MG63 (cell line): ENCODE data around the gene UBE2B. TPM values are rescaled to one million over a fixed set of nuclear protein-coding genes. Genes with fewer than 3 reads are reported as not detected.
"Not testable (repeated sequence)": the region's sequence is repeated elsewhere in the genome, so short reads cannot be mapped to it uniquely, and the experiment has no call there.

Experiments
- DNase-seq: peaks from one replicate; pipeline ENCODE4 v3.0.0-alpha.2; 2020
- H3K27me3 ChIP-seq: fragments of 250-450 bp; sonication (Bioruptor Pico); 2 replicates; pipeline ENCODE4 v1.5.1; 2020; ENCODE audit warnings: mild to moderate bottlenecking, moderate library complexity
- H3K36me3 ChIP-seq: fragments of 250-450 bp; sonication (Bioruptor Pico); 2 replicates; pipeline ENCODE4 v1.5.1; 2020; ENCODE audit warnings: mild to moderate bottlenecking, moderate library complexity
- H3K4me3 ChIP-seq: fragments of 250-450 bp; sonication (Bioruptor Pico); 2 replicates; pipeline ENCODE4 v1.5.1; 2020; ENCODE audit warnings: mild to moderate bottlenecking, moderate library complexity
- H3K9me3 ChIP-seq: fragments of 250-450 bp; sonication (Bioruptor Pico); 2 replicates; pipeline ENCODE4 v1.5.1; 2020; ENCODE audit warnings: mild to moderate bottlenecking, moderate library complexity
- total RNA-seq: library from RNA; depleted of rRNA; stranded (reverse); fragments of >200 nt; shearing (Covaris generic); gene quantifications from 2 replicates; pipeline ENCODE4 v1.2.3, GENCODE V29; 2014; ENCODE audit warnings: low replicate concordance

The UBE2B gene
- total RNA-seq, 1 experiment from 2014 or later = 85.8 TPM

- not testable (repeated sequence) for H3K9me3 ChIP-seq, H3K36me3 ChIP-seq, H3K27me3 ChIP-seq, DNase-seq, H3K4me3 ChIP-seq
These were observed 49.7 kb downstream of the UBE2B start for GRCh38 chr5:134421038-134421437.

GRCh38 chr5:134422791-134423365 lies 51.5 kb downstream of the UBE2B start:
- Histone ChIP-seq H3K27me3 (no peaks in the 10 kb centered on the region), H3K9me3 (peaks cover 3% of the 10 kb centered on the region; the same call in 1 of the 2 replicates), H3K36me3 (no peaks in the 10 kb centered on the region), H3K4me3 (no peak overlapping the region)
- no peak for DNase-seq

- DNase-seq = no peak
- H3K27me3 ChIP-seq = no peaks in the 10 kb centered on the region
- H3K9me3 ChIP-seq = peaks cover 3% of the 10 kb centered on the region; the same call in 1 of the 2 replicates
- H3K4me3 ChIP-seq = no peak overlapping the region
- no peaks in the 10 kb centered on the region for H3K36me3 ChIP-seq
These were observed 52.0 kb downstream of the UBE2B start for GRCh38 chr5:134423376-134423775.

- no peaks in the 10 kb centered on the region for H3K27me3 ChIP-seq
- H3K9me3 ChIP-seq = no peaks in the 10 kb centered on the region
- no peaks in the 10 kb centered on the region for H3K36me3 ChIP-seq
- no peak overlapping the region for H3K4me3 ChIP-seq
- no peak for DNase-seq
These were observed 55.0 kb downstream of the UBE2B start for GRCh38 chr5:134426361-134426760.

- no peaks in the 10 kb centered on the region for H3K27me3 ChIP-seq
- H3K4me3 ChIP-seq = no peak overlapping the region
- no peak for DNase-seq
- H3K36me3 ChIP-seq = no peaks in the 10 kb centered on the region
- no peaks in the 10 kb centered on the region for H3K9me3 ChIP-seq
These were observed 56.2 kb downstream of the UBE2B start for GRCh38 chr5:134427540-134428041.

- no peak overlapping the region for H3K4me3 ChIP-seq
- DNase-seq = no peak
- H3K9me3 ChIP-seq = no peaks in the 10 kb centered on the region
- H3K36me3 ChIP-seq = no peaks in the 10 kb centered on the region
- no peaks in the 10 kb centered on the region for H3K27me3 ChIP-seq
These were observed 58.7 kb downstream of the UBE2B start for GRCh38 chr5:134430001-134430569.

GRCh38 chr5:134432174-134432573 lies 60.8 kb downstream of the UBE2B start:
- Histone ChIP-seq H3K4me3 (no peak overlapping the region), H3K36me3 (no peaks in the 10 kb centered on the region), H3K9me3 (no peaks in the 10 kb centered on the region), H3K27me3 (no peaks in the 10 kb centered on the region)
- no peak for DNase-seq

GRCh38 chr5:134432677-134433359 lies 61.4 kb downstream of the UBE2B start:
- no peak overlapping the region for H3K4me3 ChIP-seq
- no peaks in the 10 kb centered on the region for H3K9me3 ChIP-seq
- H3K27me3 ChIP-seq = no peaks in the 10 kb centered on the region
- no peaks in the 10 kb centered on the region for H3K36me3 ChIP-seq
- no peak for DNase-seq

- H3K36me3 ChIP-seq = no peaks in the 10 kb centered on the region
- H3K9me3 ChIP-seq = no peaks in the 10 kb centered on the region
- no peaks in the 10 kb centered on the region for H3K27me3 ChIP-seq
- no peak overlapping the region for H3K4me3 ChIP-seq
- DNase-seq = peak; percentile 88
These were observed 64.2 kb downstream of the UBE2B start for GRCh38 chr5:134435560-134435959.

GRCh38 chr5:134436523-134437339 lies 65.4 kb downstream of the UBE2B start:
- H3K4me3 ChIP-seq = no peak overlapping the region; the same call in 1 of the 2 replicates
- peak; percentile 97 for DNase-seq
- no peaks in the 10 kb centered on the region for H3K9me3 ChIP-seq
- no peaks in the 10 kb centered on the region for H3K27me3 ChIP-seq
- H3K36me3 ChIP-seq = no peaks in the 10 kb centered on the region

GRCh38 chr5:134437340-134437846 lies 66.0 kb downstream of the UBE2B start:
- no peaks in the 10 kb centered on the region for H3K9me3 ChIP-seq
- no peak for DNase-seq
- no peaks in the 10 kb centered on the region for H3K36me3 ChIP-seq
- no peak overlapping the region for H3K4me3 ChIP-seq
- H3K27me3 ChIP-seq = no peaks in the 10 kb centered on the region

GRCh38 chr5:134437847-134438581 lies 66.6 kb downstream of the UBE2B start:
- peak; percentile 94 for DNase-seq
- Histone ChIP-seq H3K4me3 (no peak overlapping the region), H3K27me3 (no peaks in the 10 kb centered on the region), H3K36me3 (no peaks in the 10 kb centered on the region), H3K9me3 (no peaks in the 10 kb centered on the region)

GRCh38 chr5:134438721-134439123 lies 67.4 kb downstream of the UBE2B start:
- no peak overlapping the region for H3K4me3 ChIP-seq
- no peaks in the 10 kb centered on the region for H3K36me3 ChIP-seq
- peak; percentile 41 for DNase-seq
- 0 out of 2 replicates have a peak, but pooled peaks cover 5% of the 10 kb centered on the region for H3K9me3 ChIP-seq
- H3K27me3 ChIP-seq = no peaks in the 10 kb centered on the region

GRCh38 chr5:134439210-134439654 lies 67.9 kb downstream of the UBE2B start:
- peak; percentile 96 for DNase-seq
- no peaks in the 10 kb centered on the region for H3K36me3 ChIP-seq
- H3K4me3 ChIP-seq = no peak overlapping the region
- H3K9me3 ChIP-seq = 0 out of 2 replicates have a peak, but pooled peaks cover 5% of the 10 kb centered on the region
- H3K27me3 ChIP-seq = no peaks in the 10 kb centered on the region

- no peak for DNase-seq
- no peaks in the 10 kb centered on the region for H3K27me3 ChIP-seq
- no peaks in the 10 kb centered on the region for H3K36me3 ChIP-seq
- 0 out of 2 replicates have a peak, but pooled peaks cover 5% of the 10 kb centered on the region for H3K9me3 ChIP-seq
- no peak overlapping the region for H3K4me3 ChIP-seq
These were observed 68.9 kb downstream of the UBE2B start for GRCh38 chr5:134440201-134440755.
